OCI-LY7 (cell line): ENCODE measurements around the gene ABHD12B. TPM values are rescaled to one million over a fixed set of nuclear protein-coding genes. Genes with fewer than 3 reads are reported as not detected.

ENCODE experiments used
- BruUV-seq: library from RNA; stranded (reverse); fragments of 400-500 nt; replicated peaks from 2 replicates; lab custom pipeline; 2021; lab: Mats Ljungman, UMichigan
- CTCF ChIA-PET: fragments of 300-600 bp; sonication (Branson Sonifier 250); formaldehyde crosslinking; loops from one replicate; lab custom pipeline; 2022; ENCODE audit warnings: antibody characterized with exemption; ENCODE audit not compliant: unreplicated experiment; lab: Charles Lee
- POLR2A ChIA-PET: fragments of 300-600 bp; sonication (Branson Sonifier 250); formaldehyde crosslinking; loops from one replicate; lab custom pipeline; 2022; ENCODE audit warnings: antibody characterized with exemption; lab: Charles Lee
- DNase-seq: peaks from one replicate; pipeline ENCODE4 v3.0.0-alpha.2; 2015; ENCODE audit warnings: low spot score
- H2AFZ ChIP-seq: fragments of 200-600 bp; sonication (generic), shearing (Covaris generic); 2 replicates; pipeline ENCODE4 v1.6.1; 2014; ENCODE audit warnings: mild to moderate bottlenecking, antibody characterized with exemption, low read length, moderate library complexity
- H3K27ac ChIP-seq: fragments of 200-600 bp; sonication (generic); 2 replicates; pipeline ENCODE4 v1.5.1; 2014; ENCODE audit warnings: mixed run types, low read depth, mild to moderate bottlenecking, moderate library complexity, low read length, inconsistent platforms; ENCODE audit not compliant: poor library complexity, severe bottlenecking
- H3K36me3 ChIP-seq: fragments of 200-600 bp; sonication (generic); 2 replicates; pipeline ENCODE4 v1.6.1; 2014; ENCODE audit warnings: mild to moderate bottlenecking, antibody characterized with exemption, low read length, moderate library complexity, mixed read lengths; ENCODE audit not compliant: insufficient read depth
- H3K4me1 ChIP-seq: fragments of 200-600 bp; sonication (generic); 2 replicates; pipeline ENCODE4 v1.5.1; 2014; ENCODE audit warnings: mild to moderate bottlenecking, low read length; ENCODE audit not compliant: insufficient read depth, poor library complexity, severe bottlenecking
- H3K4me2 ChIP-seq: fragments of 200-600 bp; sonication (generic); 2 replicates; pipeline ENCODE4 v1.6.1; 2014; ENCODE audit warnings: mild to moderate bottlenecking, low read length
- H3K4me3 ChIP-seq: fragments of 200-600 bp; sonication (generic); 2 replicates; pipeline ENCODE4 v1.5.1; 2014; ENCODE audit warnings: mild to moderate bottlenecking, low read depth, low read length; ENCODE audit not compliant: poor library complexity, severe bottlenecking
- H3K79me2 ChIP-seq: fragments of 200-600 bp; sonication (generic); 2 replicates; pipeline ENCODE4 v1.6.1; 2016; ENCODE audit warnings: low read depth, mild to moderate bottlenecking, low read length, moderate library complexity, mixed read lengths; ENCODE audit not compliant: insufficient read depth
- H3K9me2 ChIP-seq: fragments of 200-600 bp; sonication (generic); 2 replicates; pipeline ENCODE4 v1.6.1; 2016; ENCODE audit warnings: mild to moderate bottlenecking, low read length, mixed read lengths; ENCODE audit not compliant: insufficient read depth
- H3K9me3 ChIP-seq: fragments of 200-600 bp; sonication (generic); 2 replicates; pipeline ENCODE4 v1.6.1; 2014; ENCODE audit warnings: mild to moderate bottlenecking, mixed run types, low read length, mixed read lengths
- H4K20me1 ChIP-seq: fragments of 200-600 bp; sonication (generic); 2 replicates; pipeline ENCODE4 v1.6.1; 2014; ENCODE audit warnings: mild to moderate bottlenecking, antibody characterized with exemption, low read length, moderate library complexity, mixed read lengths; ENCODE audit not compliant: insufficient read depth
- EZH2phosphoT487 ChIP-seq: fragments of 200-600 bp; sonication (generic); IDR thresholded peaks from 2 replicates; pipeline ENCODE4 v1.6.1; 2018; ENCODE audit warnings: low read depth, borderline replicate concordance, mild to moderate bottlenecking, mixed run types, antibody characterized with exemption, low read length, moderate library complexity, mixed read lengths
- intact Hi-C: fragments of 100-400 bp; cut with micrococcal nuclease; formaldehyde crosslinking; loops from one replicate; pipeline ENCODE4 v1.10.0; 2022; ENCODE audit not compliant: unreplicated experiment
- total RNA-seq, 2 experiments: library from RNA; depleted of rRNA in 1 of 2; stranded (reverse); fragments of >200 nt in 1 of 2; shearing (Covaris generic) in 1 of 2; gene quantifications; 2 replicates each; pipeline ENCODE4 v1.2.3, GENCODE V29; 2014 to 2022
- TF ChIP-seq, protein P1 (sequence below): fragments of 200-600 bp; sonication (generic); conservative IDR thresholded peaks from 2 replicates; pipeline ENCODE4 v1.5.1; 2014; ENCODE audit warnings: mild to moderate bottlenecking, antibody characterized with exemption, low read length, moderate library complexity, mixed read lengths

ABHD12B gene
- total RNA-seq, 2 experiments from 2014 or later: 6.8 to 9.0 TPM

DNA sequence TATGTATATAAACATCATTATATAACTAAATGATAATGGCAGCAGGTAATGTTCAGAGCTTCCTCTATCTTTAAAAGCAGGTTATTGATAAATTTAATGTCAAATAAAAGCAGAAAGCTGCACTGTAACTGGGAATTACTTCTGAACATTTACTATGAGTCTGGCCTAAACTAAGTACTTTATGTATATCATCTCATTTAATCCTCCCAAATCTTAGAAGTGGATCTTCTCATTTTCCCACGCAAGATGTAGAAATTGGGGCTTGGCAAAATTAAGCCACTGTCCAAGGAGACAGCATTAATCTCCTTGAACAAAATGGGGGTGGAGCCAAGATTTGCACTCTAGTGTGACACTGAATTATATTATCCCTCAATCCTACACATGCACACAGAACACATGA lies 46.5 kb upstream of the ABHD12B start:
- no peaks in the 10 kb centered on the region for H3K9me2 ChIP-seq
- no peak for TF ChIP-seq EZH2phosphoT487
- TF ChIP-seq, protein P1, sequence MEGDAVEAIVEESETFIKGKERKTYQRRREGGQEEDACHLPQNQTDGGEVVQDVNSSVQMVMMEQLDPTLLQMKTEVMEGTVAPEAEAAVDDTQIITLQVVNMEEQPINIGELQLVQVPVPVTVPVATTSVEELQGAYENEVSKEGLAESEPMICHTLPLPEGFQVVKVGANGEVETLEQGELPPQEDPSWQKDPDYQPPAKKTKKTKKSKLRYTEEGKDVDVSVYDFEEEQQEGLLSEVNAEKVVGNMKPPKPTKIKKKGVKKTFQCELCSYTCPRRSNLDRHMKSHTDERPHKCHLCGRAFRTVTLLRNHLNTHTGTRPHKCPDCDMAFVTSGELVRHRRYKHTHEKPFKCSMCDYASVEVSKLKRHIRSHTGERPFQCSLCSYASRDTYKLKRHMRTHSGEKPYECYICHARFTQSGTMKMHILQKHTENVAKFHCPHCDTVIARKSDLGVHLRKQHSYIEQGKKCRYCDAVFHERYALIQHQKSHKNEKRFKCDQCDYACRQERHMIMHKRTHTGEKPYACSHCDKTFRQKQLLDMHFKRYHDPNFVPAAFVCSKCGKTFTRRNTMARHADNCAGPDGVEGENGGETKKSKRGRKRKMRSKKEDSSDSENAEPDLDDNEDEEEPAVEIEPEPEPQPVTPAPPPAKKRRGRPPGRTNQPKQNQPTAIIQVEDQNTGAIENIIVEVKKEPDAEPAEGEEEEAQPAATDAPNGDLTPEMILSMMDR: no peak
- H4K20me1 ChIP-seq: peaks cover 32% of the 10 kb centered on the region; the same call in 1 of the 2 replicates
- no peak for DNase-seq
- H3K4me2 ChIP-seq: peak overlapping the region; percentile 94
- peaks cover 44% of the 10 kb centered on the region for H3K36me3 ChIP-seq
- H3K9me3 ChIP-seq: no peaks in the 10 kb centered on the region
- H3K79me2 ChIP-seq: peaks cover 99% of the 10 kb centered on the region
- H2AFZ ChIP-seq: no peak overlapping the region
- H3K27ac ChIP-seq: peak overlapping the region; percentile 80
- no TSS peak for BruUV-seq
- H3K4me1 ChIP-seq: peaks cover 81% of the 10 kb centered on the region
- CTCF ChIA-PET: interaction anchor here (1.3 kb wide), 1 partner anchor 51 kb away, joined by 3 read pairs; no protein-coding TSS in a partner anchor
- intact Hi-C loops: loop anchor here (10.0 kb wide), 1 partner anchor 1231 kb away; the partner anchor contains the start of gene LRR1
- POLR2A ChIA-PET: interaction anchor here (0.7 to 18.3 kb wide), 5 partner anchors 8 to 35 kb away, joined by 3 to 404 read pairs (median 5); no protein-coding TSS in a partner anchor
- peak overlapping the region; percentile 62 for H3K4me3 ChIP-seq

DNA sequence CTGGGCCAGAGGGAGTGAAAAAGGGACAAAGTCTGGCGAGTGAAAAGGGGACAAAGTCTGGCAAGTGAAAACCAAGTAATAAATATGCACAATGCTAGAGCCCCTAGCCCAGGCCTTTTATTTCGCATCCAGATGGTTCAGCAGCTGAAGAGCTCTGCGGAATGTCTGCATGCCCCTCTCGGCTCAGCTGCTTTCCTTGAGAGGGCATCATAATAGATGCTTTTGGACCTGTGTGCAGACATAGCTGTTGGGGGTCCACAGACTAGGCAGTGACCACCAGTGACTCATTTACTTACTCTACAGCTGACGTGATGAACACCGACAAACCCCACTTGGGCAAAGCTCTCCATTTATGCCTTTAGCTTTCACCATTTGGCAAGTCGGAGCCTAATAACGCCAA lies 45.2 kb upstream of the ABHD12B start:
- no peak overlapping the region for H3K27ac ChIP-seq
- peak overlapping the region; percentile 94 for H3K4me2 ChIP-seq
- no TSS peak for BruUV-seq
- peaks cover 71% of the 10 kb centered on the region for H3K4me1 ChIP-seq
- ChIA-PET POLR2A (interaction anchor here (0.6 to 18.3 kb wide), 13 partner anchors 10 to 1218 kb away, joined by 3 to 404 read pairs (median 4); no protein-coding TSS in a partner anchor), CTCF (interaction anchor here (1.8 kb wide), 1 partner anchor 33 kb away, joined by 5 read pairs; no protein-coding TSS in a partner anchor)
- peaks cover 85% of the 10 kb centered on the region for H3K79me2 ChIP-seq
- no peaks in the 10 kb centered on the region for H3K9me3 ChIP-seq
- no peak for DNase-seq
- TF ChIP-seq EZH2phosphoT487: no peak
- TF ChIP-seq, protein P1: no peak
- peaks cover 31% of the 10 kb centered on the region for H3K36me3 ChIP-seq
- no peaks in the 10 kb centered on the region for H3K9me2 ChIP-seq
- peaks cover 30% of the 10 kb centered on the region; the same call in 1 of the 2 replicates for H4K20me1 ChIP-seq
- no peak overlapping the region for H3K4me3 ChIP-seq
- no peak overlapping the region for H2AFZ ChIP-seq
- intact Hi-C loops: loop anchor here (10.0 kb wide), 1 partner anchor 1232 kb away; the partner anchor contains the start of gene LRR1
